ENCODE results near the gene PPP1CA.
"Not testable (repeated sequence)": the region's sequence is repeated elsewhere in the genome, so short reads cannot be mapped to it uniquely, and the experiment has no call there.

The PPP1CA gene

GRCh38 chr11:67416416-67417335 lies 15.0 kb upstream of the PPP1CA start:
- no peak for DNase-seq (ENCODE audit: low spot score)

- no peak for DNase-seq (ENCODE audit: low spot score)
Measured at GRCh38 chr11:67415501-67416304, 14.0 kb upstream of the PPP1CA start, which contains the start of gene CARNS1. Gene CARNS1, plus strand, starts transcription at chr11:67415678. Its CDS starts 522 bp downstream, at chr11:67416200.

DNA sequence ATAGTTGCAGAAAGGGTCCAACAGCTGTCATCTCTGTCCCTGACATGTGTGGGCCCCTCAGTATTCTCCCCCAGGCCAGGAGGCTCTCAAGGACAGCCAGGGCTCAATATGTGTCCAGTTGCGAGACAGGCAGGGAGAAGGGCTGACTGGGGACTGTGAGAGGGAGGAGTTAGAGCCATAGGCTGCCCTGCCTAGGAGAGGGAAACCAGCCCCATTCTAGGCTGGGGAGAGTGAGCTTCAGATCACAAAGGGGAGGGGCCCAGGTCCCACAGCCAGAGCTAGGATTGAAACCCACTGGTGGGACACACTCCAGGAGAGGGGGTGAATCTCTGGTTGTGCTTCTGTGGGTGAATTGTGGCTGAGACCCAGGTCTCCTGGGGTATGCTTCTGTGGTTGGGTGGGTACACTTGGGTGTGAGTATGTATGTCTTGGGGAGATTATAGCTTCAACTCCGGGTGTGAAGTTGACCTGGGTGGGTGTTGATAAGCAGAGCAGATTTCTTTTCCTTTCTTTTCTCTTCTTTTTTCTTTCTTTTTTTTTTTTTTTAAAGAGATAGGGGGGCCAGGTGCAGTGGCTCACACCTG lies 11.7 kb upstream of the PPP1CA start:
- no peak for DNase-seq (ENCODE audit: low spot score)

GRCh38 chr11:67412495-67413179 lies 11.0 kb upstream of the PPP1CA start:
- no peak for DNase-seq (ENCODE audit: low spot score)

DNA sequence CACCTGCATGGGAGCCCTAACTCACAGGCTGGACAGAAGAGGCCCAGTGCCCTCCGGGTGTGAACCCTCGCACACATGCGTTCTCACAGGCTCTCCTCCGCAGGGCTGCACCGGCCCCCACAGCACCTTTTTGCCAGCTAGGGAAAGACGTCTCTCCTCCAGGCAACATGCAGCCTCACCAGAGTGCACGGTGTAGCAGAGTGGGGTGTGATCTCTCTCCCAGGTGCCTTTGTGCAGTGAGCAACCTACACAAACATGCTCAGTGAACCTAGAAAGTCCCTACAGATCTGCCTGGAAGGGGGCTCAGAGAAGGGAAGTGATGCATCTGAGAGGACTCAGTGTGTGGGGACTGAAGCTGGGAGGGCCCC lies 10.1 kb upstream of the PPP1CA start:
- no peak for DNase-seq (ENCODE audit: low spot score)

GRCh38 chr11:67410984-67411784 lies 9.5 kb upstream of the PPP1CA start:
- DNase-seq (ENCODE audit: low spot score) = no peak

DNA sequence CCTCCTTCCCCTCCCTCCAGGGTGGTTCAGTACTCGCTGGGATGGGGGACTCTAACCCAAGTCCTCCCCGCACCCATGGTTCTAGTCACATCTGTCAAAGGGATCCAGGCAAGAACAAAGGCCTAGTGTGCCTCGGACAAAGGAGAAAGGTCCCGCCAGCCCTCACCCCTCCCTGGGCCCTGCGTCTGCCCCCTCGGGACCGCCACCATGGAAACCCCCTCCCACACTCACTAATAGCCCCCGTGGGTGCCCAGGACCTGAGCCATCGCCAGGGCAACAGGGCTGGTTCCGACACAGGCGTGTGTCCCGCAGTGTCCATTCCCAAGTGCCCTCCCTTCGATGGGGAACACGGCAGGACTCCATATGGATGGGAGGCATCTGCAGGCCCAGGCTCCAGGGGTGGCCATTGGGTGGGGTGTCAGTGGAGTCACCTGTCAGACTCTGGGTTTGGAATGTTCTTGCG lies 8.7 kb upstream of the PPP1CA start:
- peak; percentile 97 for DNase-seq (ENCODE audit: low spot score)

- no peak for DNase-seq (ENCODE audit: low spot score)
Measured at GRCh38 chr11:67409781-67410368, 8.2 kb upstream of the PPP1CA start.

- no peak for DNase-seq (ENCODE audit: low spot score)
Measured at GRCh38 chr11:67409261-67409666, 7.6 kb upstream of the PPP1CA start.

DNA sequence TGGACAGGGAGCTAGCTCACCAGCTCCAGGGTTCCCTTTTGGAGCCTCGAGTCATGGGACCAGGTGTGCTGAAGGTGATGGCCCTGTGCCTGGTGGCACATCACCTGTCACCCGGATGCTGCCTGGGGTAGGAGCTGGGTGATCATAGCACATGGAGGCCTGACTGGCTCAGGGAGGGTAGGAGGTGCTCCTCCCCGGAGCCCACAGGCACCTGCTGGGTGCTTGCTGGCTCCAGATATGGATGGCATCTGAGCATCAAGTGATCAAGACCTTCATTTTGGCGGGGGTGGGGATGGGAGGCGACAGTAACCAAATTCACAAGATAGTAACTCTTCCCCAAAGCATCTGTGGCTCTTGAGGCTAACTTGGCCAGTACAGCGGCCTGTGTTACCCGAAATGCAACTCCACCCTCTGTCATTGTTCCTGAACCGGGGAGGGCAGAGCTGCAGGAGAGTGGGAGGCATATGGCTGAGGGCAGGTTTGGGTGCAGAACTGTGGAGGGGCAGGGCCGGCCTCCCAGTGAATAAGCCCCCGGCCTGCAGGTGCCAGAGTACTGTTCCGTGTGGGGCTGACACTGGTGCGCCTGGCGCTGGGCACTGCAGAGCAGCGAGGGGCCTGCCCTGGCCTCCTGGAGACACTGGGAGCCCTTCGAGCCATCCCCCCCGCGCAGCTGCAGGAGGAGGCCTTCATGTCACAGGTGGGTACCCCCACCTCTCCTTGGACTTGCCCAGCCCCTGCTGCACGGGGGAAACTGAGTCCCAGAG lies 7.0 kb upstream of the PPP1CA start:
- no peak for DNase-seq (ENCODE audit: low spot score)

DNA sequence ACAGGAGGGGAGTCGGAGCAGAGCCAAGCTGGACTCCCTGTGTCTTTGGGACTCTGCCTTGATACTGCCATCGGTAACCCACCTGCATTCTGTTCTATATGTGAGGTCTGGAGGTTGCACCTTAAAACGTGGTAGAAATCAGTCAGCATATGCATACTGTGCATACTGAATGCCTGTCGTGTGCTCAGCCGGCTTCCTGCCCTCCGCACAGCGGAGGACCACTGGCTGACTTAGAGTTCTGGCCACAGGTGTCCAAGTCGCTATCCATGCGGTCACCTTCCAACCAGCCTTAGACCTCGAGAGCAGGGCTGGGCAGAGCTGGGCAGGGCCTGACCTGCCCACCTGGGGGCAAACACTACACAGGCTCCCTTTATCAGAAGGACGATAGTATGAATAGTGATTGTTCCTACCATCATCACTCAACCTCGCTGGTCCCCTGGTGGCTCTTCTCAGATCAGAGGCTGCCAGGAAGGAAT lies 6.1 kb upstream of the PPP1CA start:
- DNase-seq (ENCODE audit: low spot score) = no peak

GRCh38 chr11:67406969-67407687 lies 5.5 kb upstream of the PPP1CA start:
- peak; percentile 77 for DNase-seq (ENCODE audit: low spot score)

DNA sequence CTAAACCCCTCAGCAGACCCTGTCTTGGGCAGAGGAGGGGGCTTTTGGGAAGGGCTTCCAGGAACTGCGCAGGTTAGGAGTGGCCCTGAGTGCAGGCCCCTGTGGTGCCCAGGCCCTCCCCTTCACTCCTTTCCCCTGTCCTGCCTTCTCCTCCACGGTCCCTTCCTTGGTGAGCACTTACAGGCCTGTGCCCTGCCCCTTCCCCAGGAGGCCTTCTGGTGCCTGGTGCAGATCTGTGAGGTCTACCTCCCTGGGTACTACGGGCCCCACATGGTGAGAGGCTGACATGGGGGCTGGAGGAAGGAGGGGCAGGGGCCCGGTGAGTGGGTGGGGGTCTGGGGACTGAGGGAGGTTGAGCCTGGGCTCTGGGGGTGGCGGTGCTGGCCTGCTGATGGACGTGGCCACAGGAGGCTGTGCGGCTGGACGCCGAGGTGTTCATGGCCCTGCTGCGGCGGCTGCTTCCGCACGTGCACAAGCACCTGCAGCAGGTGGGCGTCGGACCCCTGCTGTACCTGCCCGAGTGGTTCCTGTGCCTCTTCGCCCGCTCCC lies 4.8 kb upstream of the PPP1CA start:
- no peak for DNase-seq (ENCODE audit: low spot score)

- DNase-seq (ENCODE audit: low spot score) = no peak
Measured at GRCh38 chr11:67405688-67406339, 4.2 kb upstream of the PPP1CA start.

DNA sequence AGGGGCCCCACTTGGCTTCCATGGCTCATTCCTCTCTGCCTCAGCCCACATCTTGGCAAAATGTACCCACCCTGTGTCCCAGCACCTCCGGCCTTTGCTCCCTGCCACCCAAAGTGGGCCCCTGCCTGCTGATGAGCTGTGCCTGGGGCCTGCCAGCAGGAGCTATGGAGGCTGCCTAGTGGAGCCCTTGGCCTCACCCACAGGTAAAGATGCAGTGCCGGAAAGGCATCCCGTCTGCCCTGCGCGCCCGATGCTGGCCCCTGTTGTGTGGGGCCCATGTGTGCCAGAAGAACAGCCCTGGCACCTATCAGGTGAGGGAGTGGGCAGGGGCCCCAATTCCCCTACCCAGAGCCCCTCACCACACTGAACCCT lies 3.5 kb upstream of the PPP1CA start:
- no peak for DNase-seq (ENCODE audit: low spot score)

DNA sequence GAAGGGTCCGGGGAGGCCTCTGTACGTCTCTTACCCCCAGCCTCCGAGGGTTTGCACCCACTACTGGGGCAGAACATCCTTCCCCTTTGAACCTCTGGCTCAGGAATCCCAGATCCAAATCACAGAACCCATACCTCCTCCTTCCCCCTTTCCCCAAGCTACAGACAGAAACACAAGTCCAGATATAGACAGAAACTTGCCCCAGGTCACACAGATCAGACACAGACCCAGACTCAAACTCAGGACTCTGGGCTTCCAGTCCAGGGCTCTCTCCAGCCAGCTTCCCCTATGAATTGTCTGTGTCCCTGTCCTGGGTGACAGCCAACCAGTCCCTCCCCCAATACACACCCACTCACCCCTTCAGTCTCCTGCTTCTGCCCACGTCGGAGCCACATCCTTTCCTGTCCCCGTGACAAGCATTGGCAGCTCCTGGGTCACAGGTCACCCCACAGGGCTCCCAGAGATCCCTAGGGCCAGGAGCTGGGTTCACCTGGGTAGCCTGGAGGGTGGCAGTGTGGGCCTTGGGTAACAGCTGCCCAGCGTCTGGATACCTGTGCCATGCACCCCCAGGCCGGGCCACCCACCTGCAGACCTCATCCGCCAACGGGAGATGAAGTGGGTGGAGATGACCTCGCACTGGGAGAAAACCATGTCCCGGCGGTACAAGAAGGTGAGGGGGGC lies 3.0 kb upstream of the PPP1CA start:
- DNase-seq (ENCODE audit: low spot score) = no peak

DNA sequence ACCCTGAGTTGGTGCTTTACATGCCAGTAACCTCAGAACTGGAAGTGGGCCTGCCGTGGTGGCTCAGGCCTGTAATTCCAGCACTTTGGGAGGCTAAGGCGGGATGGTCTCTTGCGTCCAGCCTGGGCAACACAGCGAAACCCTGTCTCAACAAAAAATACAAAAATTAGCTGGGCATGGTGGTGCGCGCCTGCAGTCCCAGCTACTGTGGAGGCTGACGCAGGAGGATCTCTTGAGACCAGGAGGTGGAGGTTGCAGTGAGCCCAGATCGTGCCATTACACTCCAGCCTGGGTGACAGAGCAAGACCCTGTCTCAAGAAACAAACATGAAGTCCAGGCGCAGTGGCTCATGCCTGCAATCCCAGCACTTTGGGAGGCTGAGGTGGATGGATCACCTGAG lies 1.4 kb upstream of the PPP1CA start:
- DNase-seq (ENCODE audit: low spot score) = not testable (repeated sequence)
